Measurements from ENCODE around the gene APOB.
"Not testable (repeated sequence)": the region's sequence is repeated elsewhere in the genome, so short reads cannot be mapped to it uniquely, and the experiment has no call there.

APOB gene

GRCh38 chr2:21032338-21033236, 11.3 kb downstream of the APOB start:
- no peak for DNase-seq

GRCh38 chr2:21030983-21031968, 12.6 kb downstream of the APOB start:
- DNase-seq = no peak

- DNase-seq = no peak
Observed at GRCh38 chr2:21029519-21029918, 14.4 kb downstream of the APOB start.

GRCh38 chr2:21028951-21029350, 14.9 kb downstream of the APOB start:
- not testable (repeated sequence) for DNase-seq

- no peak for DNase-seq
Observed at GRCh38 chr2:21028021-21028947, 15.6 kb downstream of the APOB start.

- no peak for DNase-seq
Observed at GRCh38 chr2:21026479-21027282, 17.2 kb downstream of the APOB start.

GRCh38 chr2:21025690-21026478, 18.0 kb downstream of the APOB start:
- no peak for DNase-seq

- DNase-seq = no peak
Observed at GRCh38 chr2:21024722-21025389, 19.0 kb downstream of the APOB start.

GRCh38 chr2:21024198-21024597, 19.7 kb downstream of the APOB start:
- DNase-seq = no peak

- DNase-seq = no peak
Observed at GRCh38 chr2:21023419-21024181, 20.3 kb downstream of the APOB start.

- DNase-seq = no peak
Observed at GRCh38 chr2:21022792-21023367, 21.0 kb downstream of the APOB start.

GRCh38 chr2:21021430-21021829, 22.4 kb downstream of the APOB start:
- no peak for DNase-seq

- no peak for DNase-seq
Observed at GRCh38 chr2:21020668-21021288, 23.1 kb downstream of the APOB start.

- DNase-seq = no peak
Observed at GRCh38 chr2:21020031-21020667, 23.7 kb downstream of the APOB start.

GRCh38 chr2:21019678-21020021, 24.2 kb downstream of the APOB start:
- no peak for DNase-seq

- no peak for DNase-seq
Observed at GRCh38 chr2:21019000-21019677, 24.7 kb downstream of the APOB start.

- DNase-seq = no peak
Observed at GRCh38 chr2:21018290-21018689, 25.6 kb downstream of the APOB start.
